ENCODE measurements around the gene GEMIN4.

DNA sequence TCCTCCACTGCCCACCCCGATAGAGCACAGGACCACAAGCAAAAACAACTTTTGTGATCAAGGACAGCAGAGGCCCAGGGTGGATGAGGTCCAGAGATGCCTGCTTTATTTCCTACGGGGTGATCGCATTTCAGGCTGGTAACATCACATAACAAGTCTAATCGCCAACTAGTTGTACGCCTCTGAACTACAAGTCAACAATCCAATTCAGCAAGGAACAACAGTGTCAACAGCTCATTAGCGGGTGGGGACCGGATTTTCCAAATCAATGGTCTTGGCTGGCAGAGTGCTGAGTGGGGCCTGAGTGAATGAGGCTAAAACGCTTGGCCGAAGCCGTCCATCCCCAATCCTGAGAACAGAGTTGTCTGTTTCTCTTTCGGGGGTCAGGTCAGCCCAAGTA, 47.2 kb upstream of the GEMIN4 start:
- TF ChIP-seq, protein P1, sequence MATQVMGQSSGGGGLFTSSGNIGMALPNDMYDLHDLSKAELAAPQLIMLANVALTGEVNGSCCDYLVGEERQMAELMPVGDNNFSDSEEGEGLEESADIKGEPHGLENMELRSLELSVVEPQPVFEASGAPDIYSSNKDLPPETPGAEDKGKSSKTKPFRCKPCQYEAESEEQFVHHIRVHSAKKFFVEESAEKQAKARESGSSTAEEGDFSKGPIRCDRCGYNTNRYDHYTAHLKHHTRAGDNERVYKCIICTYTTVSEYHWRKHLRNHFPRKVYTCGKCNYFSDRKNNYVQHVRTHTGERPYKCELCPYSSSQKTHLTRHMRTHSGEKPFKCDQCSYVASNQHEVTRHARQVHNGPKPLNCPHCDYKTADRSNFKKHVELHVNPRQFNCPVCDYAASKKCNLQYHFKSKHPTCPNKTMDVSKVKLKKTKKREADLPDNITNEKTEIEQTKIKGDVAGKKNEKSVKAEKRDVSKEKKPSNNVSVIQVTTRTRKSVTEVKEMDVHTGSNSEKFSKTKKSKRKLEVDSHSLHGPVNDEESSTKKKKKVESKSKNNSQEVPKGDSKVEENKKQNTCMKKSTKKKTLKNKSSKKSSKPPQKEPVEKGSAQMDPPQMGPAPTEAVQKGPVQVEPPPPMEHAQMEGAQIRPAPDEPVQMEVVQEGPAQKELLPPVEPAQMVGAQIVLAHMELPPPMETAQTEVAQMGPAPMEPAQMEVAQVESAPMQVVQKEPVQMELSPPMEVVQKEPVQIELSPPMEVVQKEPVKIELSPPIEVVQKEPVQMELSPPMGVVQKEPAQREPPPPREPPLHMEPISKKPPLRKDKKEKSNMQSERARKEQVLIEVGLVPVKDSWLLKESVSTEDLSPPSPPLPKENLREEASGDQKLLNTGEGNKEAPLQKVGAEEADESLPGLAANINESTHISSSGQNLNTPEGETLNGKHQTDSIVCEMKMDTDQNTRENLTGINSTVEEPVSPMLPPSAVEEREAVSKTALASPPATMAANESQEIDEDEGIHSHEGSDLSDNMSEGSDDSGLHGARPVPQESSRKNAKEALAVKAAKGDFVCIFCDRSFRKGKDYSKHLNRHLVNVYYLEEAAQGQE (IDR thresholded peaks at IDR 0.05; ENCODE audit: low read depth, low read length), result no peak
- TF ChIP-seq, protein P2, sequence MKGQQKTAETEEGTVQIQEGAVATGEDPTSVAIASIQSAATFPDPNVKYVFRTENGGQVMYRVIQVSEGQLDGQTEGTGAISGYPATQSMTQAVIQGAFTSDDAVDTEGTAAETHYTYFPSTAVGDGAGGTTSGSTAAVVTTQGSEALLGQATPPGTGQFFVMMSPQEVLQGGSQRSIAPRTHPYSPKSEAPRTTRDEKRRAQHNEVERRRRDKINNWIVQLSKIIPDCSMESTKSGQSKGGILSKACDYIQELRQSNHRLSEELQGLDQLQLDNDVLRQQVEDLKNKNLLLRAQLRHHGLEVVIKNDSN (IDR thresholded peaks at IDR 0.05; ENCODE audit: borderline replicate concordance, extremely low read length, insufficient read depth, low read depth, low read length), result no peak
- TF ChIP-seq BCL11A (IDR thresholded peaks at IDR 0.05; ENCODE audit: low read depth, low read length) (no peak), POLR2A (IDR thresholded peaks at IDR 0.05; ENCODE audit: low read depth, low read length) (no peak), POLR2AphosphoS2 (IDR thresholded peaks at IDR 0.05; ENCODE audit: low read depth, low read length) (no peak)
- TF ChIP-seq, protein P3, sequence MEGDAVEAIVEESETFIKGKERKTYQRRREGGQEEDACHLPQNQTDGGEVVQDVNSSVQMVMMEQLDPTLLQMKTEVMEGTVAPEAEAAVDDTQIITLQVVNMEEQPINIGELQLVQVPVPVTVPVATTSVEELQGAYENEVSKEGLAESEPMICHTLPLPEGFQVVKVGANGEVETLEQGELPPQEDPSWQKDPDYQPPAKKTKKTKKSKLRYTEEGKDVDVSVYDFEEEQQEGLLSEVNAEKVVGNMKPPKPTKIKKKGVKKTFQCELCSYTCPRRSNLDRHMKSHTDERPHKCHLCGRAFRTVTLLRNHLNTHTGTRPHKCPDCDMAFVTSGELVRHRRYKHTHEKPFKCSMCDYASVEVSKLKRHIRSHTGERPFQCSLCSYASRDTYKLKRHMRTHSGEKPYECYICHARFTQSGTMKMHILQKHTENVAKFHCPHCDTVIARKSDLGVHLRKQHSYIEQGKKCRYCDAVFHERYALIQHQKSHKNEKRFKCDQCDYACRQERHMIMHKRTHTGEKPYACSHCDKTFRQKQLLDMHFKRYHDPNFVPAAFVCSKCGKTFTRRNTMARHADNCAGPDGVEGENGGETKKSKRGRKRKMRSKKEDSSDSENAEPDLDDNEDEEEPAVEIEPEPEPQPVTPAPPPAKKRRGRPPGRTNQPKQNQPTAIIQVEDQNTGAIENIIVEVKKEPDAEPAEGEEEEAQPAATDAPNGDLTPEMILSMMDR (IDR thresholded peaks at IDR 0.05 in 2 of 3, conservative IDR thresholded peaks at IDR 0.05 in 1 of 3; ENCODE audit: control insufficient read depth in 2 of 3, extremely low read depth in 1 of 3, insufficient read depth in 1 of 3, low read depth in 3 of 3, low read length in 3 of 3), result no peak
